H1 (cell line): Measurements from ENCODE around the gene PDIA5. TPM values are rescaled to one million over a fixed set of nuclear protein-coding genes. Genes with fewer than 3 reads are reported as not detected.

Experiments used
- CTCF ChIA-PET: fragments of 300-600 bp; sonication (Branson Sonifier 250); formaldehyde crosslinking; loops from one replicate; lab custom pipeline; 2021; ENCODE audit not compliant: partially characterized antibody; lab: Charles Lee
- POLR2A ChIA-PET: fragments of 300-600 bp; sonication (Branson Sonifier 250); formaldehyde crosslinking; loops from one replicate; lab custom pipeline; 2021; ENCODE audit warnings: inconsistent platforms; ENCODE audit not compliant: partially characterized antibody; lab: Charles Lee
- DNase-seq, 2 experiments: peaks; one replicate each; pipeline versions ENCODE4 v3.0.0 to v3.0.0-alpha.2; 2010 to 2022; ENCODE audit warnings: low spot score in 2 of 2, low read depth in 1 of 2, mixed read lengths in 1 of 2
- FAIRE-seq: peaks from 2 replicates; lab custom pipeline; 2011; peaks lifted over from hg19 to GRCh38; lab: Jason Lieb, UNC
- H2AFZ ChIP-seq: 2 replicates; pipeline ENCODE4 v1.8.1; 2012; ENCODE audit warnings: low read length, inconsistent platforms
- H2AK5ac ChIP-seq: 2 replicates; pipeline ENCODE4 v1.6.1; 2013; ENCODE audit warnings: low read depth, low read length
- H2BK120ac ChIP-seq: replicated peaks from 2 replicates; pipeline ENCODE3; 2013; ENCODE audit warnings: low read depth, low read length, inconsistent platforms
- H2BK12ac ChIP-seq: 2 replicates; pipeline ENCODE4 v1.6.1; 2013; ENCODE audit warnings: low read depth, low read length
- H2BK15ac ChIP-seq: 2 replicates; pipeline ENCODE4 v1.6.1; 2013; ENCODE audit warnings: low read length
- H2BK20ac ChIP-seq: 2 replicates; pipeline ENCODE4 v1.6.1; 2013; ENCODE audit warnings: low read length
- H2BK5ac ChIP-seq: 2 replicates; pipeline ENCODE4 v1.6.1; 2013; ENCODE audit warnings: low read depth, low read length
- H3K14ac ChIP-seq: 2 replicates; pipeline ENCODE4 v1.6.1; 2013; ENCODE audit warnings: inconsistent platforms; ENCODE audit not compliant: insufficient read length
- H3K18ac ChIP-seq: 2 replicates; pipeline ENCODE4 v1.6.1; 2013; ENCODE audit warnings: low read length; ENCODE audit errors: extremely low read depth
- H3K23ac ChIP-seq: 2 replicates; pipeline ENCODE4 v1.6.1; 2013; ENCODE audit warnings: inconsistent platforms; ENCODE audit not compliant: insufficient read length
- H3K23me2 ChIP-seq: 2 replicates; pipeline ENCODE4 v1.6.1; 2013; ENCODE audit warnings: low read depth, low read length
- H3K27ac ChIP-seq: 2 replicates; pipeline ENCODE4 v1.6.1; 2011; ENCODE audit warnings: low read depth, low read length, inconsistent platforms
- H3K27me3 ChIP-seq, 4 experiments: replicated peaks in 1 of 4; 1 replicate in 1 of 4; 2 replicates in 3 of 4; pipeline versions ENCODE4 v1.6.1 to v1.8.1; 2011 to 2013; ENCODE audit warnings: low read length in 3 of 4, mild to moderate bottlenecking in 3 of 4, inconsistent platforms in 2 of 4, mixed read lengths in 2 of 4, moderate library complexity in 1 of 4; ENCODE audit not compliant: control insufficient read depth in 3 of 4, insufficient read depth in 3 of 4; ENCODE audit errors: extremely low read depth in 1 of 4
- H3K36me3 ChIP-seq, 4 experiments: 2 replicates each; pipeline versions ENCODE4 v1.6.1 to v1.8.1; 2011 to 2013; ENCODE audit warnings: mild to moderate bottlenecking in 4 of 4, low read length in 3 of 4, moderate library complexity in 2 of 4, control low read depth in 1 of 4, inconsistent platforms in 1 of 4; ENCODE audit not compliant: insufficient read depth in 4 of 4, control insufficient read depth in 2 of 4
- H3K4ac ChIP-seq: replicated peaks from 2 replicates; pipeline ENCODE3; 2013; ENCODE audit warnings: low read length, low read depth, mixed read lengths, inconsistent platforms; ENCODE audit not compliant: insufficient read length
- H3K4me1 ChIP-seq, 4 experiments: replicated peaks in 1 of 4; 1 replicate in 1 of 4; 2 replicates in 3 of 4; pipeline versions ENCODE4 v1.6.1 to v1.8.1; 2011 to 2013; ENCODE audit warnings: low read length in 3 of 4, inconsistent platforms in 2 of 4, mixed read lengths in 1 of 4; ENCODE audit not compliant: insufficient read depth in 4 of 4, control insufficient read depth in 3 of 4
- H3K4me2 ChIP-seq, 2 experiments: 2 replicates each; pipeline versions ENCODE4 v1.6.1 to v1.8.1; 2011 to 2013; ENCODE audit warnings: low read depth in 2 of 2, low read length in 2 of 2, control low read depth in 1 of 2, inconsistent platforms in 1 of 2, mild to moderate bottlenecking in 1 of 2; ENCODE audit not compliant: insufficient read depth in 1 of 2
- H3K4me3 ChIP-seq, 4 experiments: fragments of 200-600, 300-600 bp in 1 of 4; sonication (generic), shearing (Covaris generic), sonication (Bioruptor Twin) in 1 of 4; 2 replicates each; pipeline versions ENCODE4 v1.5.1 to v1.8.1; 2011 to 2016; ENCODE audit warnings: low read length in 4 of 4, low read depth in 3 of 4, control low read depth in 2 of 4, inconsistent platforms in 2 of 4, mild to moderate bottlenecking in 2 of 4, mixed read lengths in 1 of 4, moderate library complexity in 1 of 4; ENCODE audit not compliant: insufficient read depth in 2 of 4; ENCODE audit errors: extremely low read depth in 1 of 4
- H3K56ac ChIP-seq: replicated peaks from 2 replicates; pipeline ENCODE3; 2013; ENCODE audit warnings: low read depth, mild to moderate bottlenecking, mixed read lengths, low read length, inconsistent platforms; ENCODE audit not compliant: insufficient read length
- H3K79me1 ChIP-seq: 2 replicates; pipeline ENCODE4 v1.6.1; 2013; ENCODE audit warnings: low read depth, low read length, control low read depth
- H3K79me2 ChIP-seq, 2 experiments: 2 replicates each; pipeline versions ENCODE4 v1.6.1 to v1.8.1; 2012 to 2013; ENCODE audit warnings: low read length in 2 of 2, mild to moderate bottlenecking in 2 of 2, inconsistent platforms in 1 of 2; ENCODE audit not compliant: insufficient read depth in 2 of 2, control insufficient read depth in 1 of 2
- H3K9ac ChIP-seq, 4 experiments: replicated peaks in 1 of 4; 1 replicate in 1 of 4; 2 replicates in 3 of 4; pipeline versions ENCODE4 v1.6.1 to v1.8.1; 2011 to 2013; ENCODE audit warnings: low read depth in 3 of 4, low read length in 3 of 4, control low read depth in 2 of 4, mild to moderate bottlenecking in 2 of 4, moderate library complexity in 2 of 4, inconsistent platforms in 1 of 4; ENCODE audit errors: extremely low read depth in 1 of 4
- H3K9me3 ChIP-seq, 2 experiments: 2 replicates each; pipeline versions ENCODE4 v1.6.1 to v1.8.1; 2012 to 2013; ENCODE audit warnings: mild to moderate bottlenecking in 2 of 2, moderate library complexity in 2 of 2, control low read depth in 1 of 2, inconsistent platforms in 1 of 2, low read depth in 1 of 2, low read length in 1 of 2, mixed read lengths in 1 of 2; ENCODE audit not compliant: insufficient read depth in 2 of 2
- H4K20me1 ChIP-seq, 2 experiments: replicated peaks in 1 of 2; 2 replicates each; pipeline versions ENCODE3 to v1.8.1; 2011 to 2013; ENCODE audit warnings: inconsistent platforms in 2 of 2, low read length in 2 of 2, mild to moderate bottlenecking in 1 of 2; ENCODE audit not compliant: insufficient read depth in 2 of 2, control insufficient read depth in 1 of 2
- H4K5ac ChIP-seq: 2 replicates; pipeline ENCODE4 v1.6.1; 2013; ENCODE audit warnings: low read length, low read depth, mixed read lengths, inconsistent platforms; ENCODE audit not compliant: insufficient read length
- H4K8ac ChIP-seq: 2 replicates; pipeline ENCODE4 v1.8.0; 2013; ENCODE audit warnings: mild to moderate bottlenecking, moderate library complexity, low read length, inconsistent platforms; ENCODE audit not compliant: insufficient read depth; ENCODE audit errors: extremely low read depth
- H4K91ac ChIP-seq: replicated peaks from 2 replicates; pipeline ENCODE3; 2013; ENCODE audit warnings: low read length, mixed read lengths, inconsistent platforms; ENCODE audit not compliant: insufficient read length
- RXRA ChIP-seq: IDR thresholded peaks from 2 replicates; pipeline ENCODE4 v1.6.1; 2011; ENCODE audit warnings: low read depth, mild to moderate bottlenecking, low read length, moderate library complexity; ENCODE audit not compliant: insufficient read depth
- WGBS, 2 experiments: shearing (Covaris generic) in 1 of 2; methylation state at CpG; one replicate each; pipeline versions ENCODE4 v1.1.6 to v1.1.7; 2013 to 2015; ENCODE audit warnings: low lambda C conversion rate in 2 of 2, mixed read lengths in 2 of 2, inconsistent platforms in 1 of 2, low coverage in 1 of 2, missing lambda C conversion rate in 1 of 2; ENCODE audit not compliant: insufficient replicate concordance in 2 of 2, insufficient coverage in 1 of 2, insufficient read length in 1 of 2; ENCODE audit errors: extremely low coverage in 1 of 2, missing lambda C conversion rate in 1 of 2; 5-methylcytosine and 5-hydroxymethylcytosine counted together
- polyA plus RNA-seq, 7 experiments: library from polyadenylated mRNA; depleted of rRNA in 3 of 7; stranded (reverse) in 5 of 7; unstranded in 2 of 7; fragments of >200 nt in 5 of 7; fragments of 200-250 nt in 2 of 7; gene quantifications; 1 replicate in 5 of 7; 2 replicates in 1 of 7; 4 replicates in 1 of 7; pipeline versions ENCODE4 v1.2.1 to v1.2.3, GENCODE V29; 2011 to 2013; ENCODE audit warnings: missing spikeins in 2 of 7, mixed read lengths in 2 of 7
- total RNA-seq: library from RNA; stranded (reverse); fragmentation: NEBNext Ultra II Directional; extraction: Animal tissue kit (Norgen Biotek cat#: 25700); gene quantifications from 2 replicates; pipeline ENCODE4 v1.2.1, GENCODE V29; 2021

Gene PDIA5
- total and polyA plus RNA-seq, 2 of the 8 experiments (the other 6 are each of a cell fraction or from before 2014, with no cell fraction given): 18.2 to 32.8 TPM

GRCh38 chr3:123082370-123083065 is 15.7 kb downstream of the PDIA5 start:
- no peaks in the 10 kb centered on the region for H3K9me3 ChIP-seq

More at GRCh38 chr3:123082370-123083065, 15.7 kb downstream of the PDIA5 start:
- no peak overlapping the region for H4K91ac ChIP-seq
- no peaks in the 10 kb centered on the region for H3K27me3 ChIP-seq
- no peak for TF ChIP-seq RXRA
- peaks cover 9% of the 10 kb centered on the region for H3K79me1 ChIP-seq
- no peak overlapping the region for H3K9ac ChIP-seq
- 87% methylated on average over 10 of the region's 10 CpGs; no CpG with 5 or more reads in 1 of the 2 experiments for WGBS, 2 experiments
- H3K4me1 ChIP-seq: peaks cover 5 to 27% (median 16%) of the 10 kb centered on the region in 4 experiments; a peak in 6 of 7 replicates
- no peak overlapping the region for H3K27ac ChIP-seq
- H2AK5ac ChIP-seq: no peak overlapping the region
- H3K23ac ChIP-seq: no peak overlapping the region
- H2BK5ac ChIP-seq: no peak overlapping the region
- H3K4ac ChIP-seq: no peak overlapping the region
- H3K14ac ChIP-seq: no peak overlapping the region
- H3K18ac ChIP-seq: no peak overlapping the region
- H2BK20ac ChIP-seq: no peak overlapping the region
- CTCF ChIA-PET: interaction anchor here (1.5 to 3.1 kb wide), 3 partner anchors 11 to 139 kb away, joined by 3 to 17 read pairs (median 7); no protein-coding TSS in a partner anchor
- no peak overlapping the region for H4K5ac ChIP-seq
- DNase-seq: no peak
- no peak overlapping the region for H2AFZ ChIP-seq
- no peak overlapping the region for H2BK120ac ChIP-seq
- no peak overlapping the region; a peak in 1 of 4 replicates for H3K4me2 ChIP-seq
- peaks cover 14 to 22% of the 10 kb centered on the region in 2 experiments for H4K20me1 ChIP-seq
- no peak for FAIRE-seq
- no peak overlapping the region for H4K8ac ChIP-seq
- H3K4me3 ChIP-seq: no peak overlapping the region
- H3K36me3 ChIP-seq: no peaks in the 10 kb centered on the region
- H2BK12ac ChIP-seq: no peak overlapping the region
- H2BK15ac ChIP-seq: 0 out of 2 replicates have a peak overlapping the region, but pooled peaks have one; percentile 0
- POLR2A ChIA-PET: interaction anchor here (1.0 to 1.4 kb wide), 3 partner anchors 12 to 222 kb away, joined by 3 read pairs; no protein-coding TSS in a partner anchor
- H3K23me2 ChIP-seq: no peaks in the 10 kb centered on the region
- H3K79me2 ChIP-seq: peaks cover 0 to 81% of the 10 kb centered on the region in 2 experiments; a peak in 3 of 4 replicates
- no peak overlapping the region for H3K56ac ChIP-seq
